A549 (cell line): ENCODE data around the gene ETS2. TPM values are rescaled to one million over a fixed set of nuclear protein-coding genes. Genes with fewer than 3 reads are reported as not detected.

Experiments
- ATAC-seq, 2 experiments: fragments of 200-7000 bp in 1 of 2; fragments of >200 bp in 1 of 2; cut with Nextera tagmentation in 1 of 2; cut with Tn5 transposase in 1 of 2; 3 replicates each; pipeline versions ENCODE4 v1.8.0 to v1.9.1; 2018 to 2020; ENCODE audit warnings: mild to moderate bottlenecking in 1 of 2, moderate library complexity in 1 of 2
- CTCF ChIA-PET: fragments of 300-600 bp; sonication (Branson Sonifier 250); formaldehyde crosslinking; extraction: SDS; loops from one replicate; lab custom pipeline; 2021; ENCODE audit warnings: antibody characterized with exemption, inconsistent platforms; lab: Yijun Ruan, JAX
- POLR2A ChIA-PET: fragments of 350-600 bp; formaldehyde crosslinking; extraction: SDS; loops from one replicate; lab custom pipeline; 2021; ENCODE audit warnings: antibody characterized with exemption, inconsistent platforms; lab: Yijun Ruan, JAX
- DNase-seq, 2 experiments: peaks; one replicate each; pipeline versions ENCODE4 v3.0.0 to v3.0.0-alpha.2; 2011 to 2016; ENCODE audit warnings: low read depth in 1 of 2, low spot score in 1 of 2
- FAIRE-seq: peaks from 2 replicates; lab custom pipeline; 2011; peaks lifted over from hg19 to GRCh38; lab: Jason Lieb, UNC
- H3K27ac ChIP-seq, 2 experiments: fragments of >200 bp; sonication (Bioruptor Twin); formaldehyde crosslinking; 3 replicates each; pipeline ENCODE4 v1.5.1; 2016 to 2017
- H3K4me1 ChIP-seq: fragments of >200 bp; sonication (Bioruptor Twin); formaldehyde crosslinking; 3 replicates; pipeline ENCODE4 v1.6.1; 2016
- H3K4me2 ChIP-seq: fragments of >200 bp; sonication (Bioruptor Twin); formaldehyde crosslinking; 3 replicates; pipeline ENCODE4 v1.6.1; 2016
- H3K4me3 ChIP-seq: fragments of >200 bp; sonication (Bioruptor Twin); formaldehyde crosslinking; 3 replicates; pipeline ENCODE4 v1.5.1; 2016
- H3K9me3 ChIP-seq: fragments of >200 bp; sonication (Bioruptor Twin); formaldehyde crosslinking; 3 replicates; pipeline ENCODE4 v1.6.1; 2016
- BHLHE40 ChIP-seq: IDR thresholded peaks from 2 replicates; pipeline ENCODE4 v1.6.1; 2012; ENCODE audit warnings: low read depth, low read length, inconsistent platforms
- CBX8 ChIP-seq: fragments of 200-600 bp; sonication (generic); IDR thresholded peaks from 2 replicates; pipeline ENCODE4 v1.6.1; 2016
- CEBPB ChIP-seq, 2 experiments: fragments of >200 bp in 1 of 2; sonication (Bioruptor Twin) in 1 of 2; formaldehyde crosslinking in 1 of 2; IDR thresholded peaks; 2 replicates each; pipeline ENCODE4 v1.6.1; 2012 to 2016
- EHF ChIP-seq: fragments of 250-450 bp; sonication (Bioruptor Pico); IDR thresholded peaks from 2 replicates; pipeline ENCODE4 v1.5.0; 2020; ENCODE audit warnings: mild to moderate bottlenecking
- FOSB ChIP-seq: fragments of 250-450 bp; sonication (Bioruptor Pico); IDR thresholded peaks from 2 replicates; pipeline ENCODE4 v1.5.0; 2020; ENCODE audit warnings: mild to moderate bottlenecking, moderate library complexity
- FOXS1 ChIP-seq: fragments of 250-450 bp; sonication (Bioruptor Pico); IDR thresholded peaks from 2 replicates; pipeline ENCODE4 v1.5.0; 2020; ENCODE audit warnings: mild to moderate bottlenecking, moderate library complexity
- HDAC2 ChIP-seq: fragments of 200-600 bp; sonication (generic); IDR thresholded peaks from 2 replicates; pipeline ENCODE4 v1.6.1; 2016
- HOXA7 ChIP-seq: fragments of 250-450 bp; sonication (Bioruptor Pico); IDR thresholded peaks from 2 replicates; pipeline ENCODE4 v1.5.0; 2020; ENCODE audit warnings: mild to moderate bottlenecking, moderate library complexity
- HOXB13 ChIP-seq: fragments of 250-450 bp; sonication (Bioruptor Pico); IDR thresholded peaks from 2 replicates; pipeline ENCODE4 v1.5.0; 2020; ENCODE audit warnings: low read depth, mild to moderate bottlenecking, moderate library complexity
- HOXB5 ChIP-seq: fragments of 250-450 bp; sonication (Bioruptor Pico); IDR thresholded peaks from 2 replicates; pipeline ENCODE4 v1.5.0; 2020; ENCODE audit warnings: mild to moderate bottlenecking, moderate library complexity
- MAFK ChIP-seq: fragments of 450-650 bp; IDR thresholded peaks from 2 replicates; pipeline ENCODE4 v1.6.1; 2014; ENCODE audit not compliant: partially characterized antibody
- MAZ ChIP-seq: fragments of 150-350 bp; IDR thresholded peaks from 2 replicates; pipeline ENCODE4 v1.6.1; 2014; ENCODE audit warnings: antibody characterized with exemption, low read depth, low read length, borderline replicate concordance
- NFE2L2 ChIP-seq: fragments of 150-350 bp; conservative IDR thresholded peaks from 2 replicates; pipeline ENCODE4 v1.6.1; 2014; ENCODE audit warnings: low read length
- NPAS2 ChIP-seq: fragments of 250-450 bp; sonication (Bioruptor Pico); IDR thresholded peaks from 2 replicates; pipeline ENCODE4 v1.8.0; 2022; ENCODE audit warnings: mild to moderate bottlenecking, moderate library complexity, borderline replicate concordance
- PBX3 ChIP-seq: IDR thresholded peaks from 2 replicates; pipeline ENCODE4 v1.6.1; 2012
- RAD21 ChIP-seq, 2 experiments: fragments of >200 bp in 1 of 2; sonication (Bioruptor Twin) in 1 of 2; formaldehyde crosslinking in 1 of 2; IDR thresholded peaks in 1 of 2; conservative IDR thresholded peaks in 1 of 2; 2 replicates in 1 of 2; 3 replicates in 1 of 2; pipeline ENCODE4 v1.6.1; 2012 to 2018; ENCODE audit warnings: inconsistent platforms in 1 of 2
- RFX5 ChIP-seq: fragments of 450-650 bp; IDR thresholded peaks from 2 replicates; pipeline ENCODE4 v1.7.1; 2014; ENCODE audit warnings: antibody characterized with exemption, mild to moderate bottlenecking, moderate library complexity
- RNF2 ChIP-seq: fragments of 200-600 bp; sonication (generic); IDR thresholded peaks from 2 replicates; pipeline ENCODE4 v1.6.1; 2016; ENCODE audit warnings: low read depth, mild to moderate bottlenecking, antibody characterized with exemption, moderate library complexity, borderline replicate concordance
- SMC3 ChIP-seq: fragments of >200 bp; sonication (Bioruptor Twin); formaldehyde crosslinking; IDR thresholded peaks from 3 replicates; pipeline ENCODE4 v1.6.1; 2018; ENCODE audit warnings: inconsistent platforms
- ZSCAN20 ChIP-seq: fragments of 250-450 bp; sonication (Bioruptor Pico); IDR thresholded peaks from 2 replicates; pipeline ENCODE4 v1.8.0; 2022; ENCODE audit warnings: mild to moderate bottlenecking, moderate library complexity
- WGBS: methylation state at CpG from one replicate; pipeline ENCODE4 v1.1.6; 2017; ENCODE audit errors: missing lambda C conversion rate; 5-methylcytosine and 5-hydroxymethylcytosine counted together
- polyA plus RNA-seq, 4 experiments: library from polyadenylated mRNA; depleted of rRNA in 3 of 4; stranded (reverse); fragments of >200 nt; fragmentation: RNase III in 1 of 4; extraction: RNeasy Plus Mini Kit Qiagen cat#74134 plus additional on column Dnase treatment in 1 of 4; gene quantifications; 2 replicates in 3 of 4; 3 replicates in 1 of 4; pipeline ENCODE4 v1.2.3, GENCODE V29; 2011 to 2017
- TF ChIP-seq, protein P1 (sequence below): fragments of >200 bp; sonication (Bioruptor Twin); formaldehyde crosslinking; IDR thresholded peaks from 2 replicates; pipeline ENCODE4 v1.6.1; 2016
- TF ChIP-seq, protein P2 (sequence below): fragments of 150-350 bp; IDR thresholded peaks from 2 replicates; pipeline ENCODE4 v1.6.1; 2014; ENCODE audit warnings: low read depth, mild to moderate bottlenecking, low read length

Gene ETS2
- polyA plus RNA-seq, 2 of the 4 experiments (the other 2 are of a cell fraction) = 41.6 to 45.5 TPM

DNA sequence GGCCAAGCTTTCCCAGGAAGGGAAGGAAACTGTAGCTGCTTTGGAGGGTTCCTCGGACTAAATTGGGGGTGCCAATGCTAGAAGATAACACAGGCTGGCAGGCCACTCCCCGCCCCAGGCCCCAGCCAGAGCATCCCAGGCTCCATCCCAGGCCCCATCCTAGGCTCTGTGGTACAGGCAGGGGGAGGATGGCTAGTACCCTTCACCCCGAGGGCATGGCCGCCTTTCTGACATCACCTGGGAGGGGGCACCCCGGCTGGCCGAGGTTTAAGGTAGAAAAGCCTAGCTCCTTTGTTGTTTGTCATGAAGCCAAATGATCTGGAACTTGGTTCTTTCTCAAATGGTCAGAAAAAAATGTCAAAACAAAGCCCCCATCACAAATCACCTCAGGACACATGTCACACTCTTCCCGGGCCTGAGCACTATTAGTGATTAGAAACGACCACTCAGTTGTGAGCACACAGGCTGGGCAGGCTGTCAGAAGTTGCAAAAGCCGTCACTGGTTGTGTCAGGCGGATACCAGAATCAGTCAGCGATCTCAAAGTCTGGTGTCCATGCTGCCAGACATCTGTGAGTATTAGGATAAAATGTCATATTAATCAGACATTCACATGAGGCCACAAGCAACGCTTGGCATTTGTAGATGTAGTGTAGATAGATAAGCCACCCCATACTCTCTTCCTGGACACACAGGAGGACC, 31.0 kb upstream of the ETS2 start:
- WGBS = 89% methylated on average over 10 of the region's 12 CpGs
- Histone ChIP-seq H3K27ac (peak overlapping the region; percentile 73 to 80; a peak in 2 of 6 replicates), H3K4me1 (peaks cover 30% of the 10 kb centered on the region), H3K4me2 (no peak overlapping the region)
- ATAC-seq (no peak), DNase-seq (no peak)
- POLR2A ChIA-PET = no interaction called here
- TF ChIP-seq HOXB13 (CRISPR knock-in tag) (no peak), PBX3 (no peak), RNF2 (no peak), NPAS2 (no peak), RFX5 (no peak), NFE2L2 (no peak), CBX8 (no peak), CEBPB (IDR thresholded peaks at IDR 0.05) (no peak), MAFK (no peak), BHLHE40 (no peak), HOXB5 (CRISPR knock-in tag) (no peak), FOSB (no peak), MAZ (no peak)
- TF ChIP-seq, protein P1, sequence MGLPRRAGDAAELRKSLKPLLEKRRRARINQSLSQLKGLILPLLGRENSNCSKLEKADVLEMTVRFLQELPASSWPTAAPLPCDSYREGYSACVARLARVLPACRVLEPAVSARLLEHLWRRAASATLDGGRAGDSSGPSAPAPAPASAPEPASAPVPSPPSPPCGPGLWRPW = no peak
- TF ChIP-seq, protein P2, sequence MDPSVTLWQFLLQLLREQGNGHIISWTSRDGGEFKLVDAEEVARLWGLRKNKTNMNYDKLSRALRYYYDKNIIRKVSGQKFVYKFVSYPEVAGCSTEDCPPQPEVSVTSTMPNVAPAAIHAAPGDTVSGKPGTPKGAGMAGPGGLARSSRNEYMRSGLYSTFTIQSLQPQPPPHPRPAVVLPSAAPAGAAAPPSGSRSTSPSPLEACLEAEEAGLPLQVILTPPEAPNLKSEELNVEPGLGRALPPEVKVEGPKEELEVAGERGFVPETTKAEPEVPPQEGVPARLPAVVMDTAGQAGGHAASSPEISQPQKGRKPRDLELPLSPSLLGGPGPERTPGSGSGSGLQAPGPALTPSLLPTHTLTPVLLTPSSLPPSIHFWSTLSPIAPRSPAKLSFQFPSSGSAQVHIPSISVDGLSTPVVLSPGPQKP = no peak
- TF ChIP-seq, all 56 proteins: peak for 0
- FAIRE-seq = no peak
- 0 out of 3 replicates have a peak, but pooled peaks cover 10% of the 10 kb centered on the region for H3K9me3 ChIP-seq
- no peak overlapping the region for H3K4me3 ChIP-seq
- CTCF ChIA-PET = interaction anchor here (0.6 to 2.7 kb wide), 3 partner anchors 11 to 28 kb away, joined by 3 to 13 read pairs (median 3); no protein-coding TSS in a partner anchor

GRCh38 chr21:38775733-38776132, 30.0 kb upstream of the ETS2 start:
- WGBS = 78% methylated on average over 5 of the region's 5 CpGs
- Histone ChIP-seq H3K4me3 (no peak overlapping the region), H3K27ac (peak overlapping the region in 1 of 2 experiments; percentile 38; a peak in 1 of 6 replicates), H3K4me2 (no peak overlapping the region), H3K9me3 (0 out of 3 replicates have a peak, but pooled peaks cover 10% of the 10 kb centered on the region), H3K4me1 (peaks cover 26% of the 10 kb centered on the region)
- ATAC-seq (no peak), DNase-seq (no peak), FAIRE-seq (no peak)
- ChIA-PET POLR2A (no interaction called here), CTCF (interaction anchor here (1.3 to 2.7 kb wide), 4 partner anchors 10 to 64 kb away, joined by 3 to 13 read pairs (median 3); no protein-coding TSS in a partner anchor)
- TF ChIP-seq FOXS1 (CRISPR knock-in tag) (no peak), EHF (CRISPR knock-in tag) (no peak), ZSCAN20 (CRISPR knock-in tag) (no peak), SMC3 (no peak), RAD21 (conservative IDR thresholded peaks at IDR 0.05 in 1 of 2, IDR thresholded peaks at IDR 0.05 in 1 of 2) (no peak), HDAC2 (no peak), HOXA7 (CRISPR knock-in tag) (no peak)
- TF ChIP-seq, protein P2 = no peak
- TF ChIP-seq, all 56 proteins: peak for 0
